NCI-H2107 treated with DMSO at 0.1 percent for 48 hours (cell line): ENCODE data around the gene ANXA10.
A peak's percentile ranks its signal among the peaks of the same experiment; 100 is the strongest.
"Not testable (repeated sequence)": the region's sequence is repeated elsewhere in the genome, so short reads cannot be mapped to it uniquely, and the experiment has no call there.

Experiments
- DNase-seq: peaks from one replicate; lab custom pipeline; 2025; ENCODE audit not compliant: unreplicated experiment; lab: John Stamatoyannopoulos, UW

ANXA10 gene

GRCh38 chr4:168118116-168118655 lies 25.8 kb downstream of the ANXA10 start:
- DNase-seq = no peak

- DNase-seq = no peak
Measured at GRCh38 chr4:168119100-168119499, 26.8 kb downstream of the ANXA10 start.

GRCh38 chr4:168119890-168120289 lies 27.6 kb downstream of the ANXA10 start:
- no peak for DNase-seq

- DNase-seq = no peak
Measured at GRCh38 chr4:168120811-168121210, 28.5 kb downstream of the ANXA10 start.

DNA sequence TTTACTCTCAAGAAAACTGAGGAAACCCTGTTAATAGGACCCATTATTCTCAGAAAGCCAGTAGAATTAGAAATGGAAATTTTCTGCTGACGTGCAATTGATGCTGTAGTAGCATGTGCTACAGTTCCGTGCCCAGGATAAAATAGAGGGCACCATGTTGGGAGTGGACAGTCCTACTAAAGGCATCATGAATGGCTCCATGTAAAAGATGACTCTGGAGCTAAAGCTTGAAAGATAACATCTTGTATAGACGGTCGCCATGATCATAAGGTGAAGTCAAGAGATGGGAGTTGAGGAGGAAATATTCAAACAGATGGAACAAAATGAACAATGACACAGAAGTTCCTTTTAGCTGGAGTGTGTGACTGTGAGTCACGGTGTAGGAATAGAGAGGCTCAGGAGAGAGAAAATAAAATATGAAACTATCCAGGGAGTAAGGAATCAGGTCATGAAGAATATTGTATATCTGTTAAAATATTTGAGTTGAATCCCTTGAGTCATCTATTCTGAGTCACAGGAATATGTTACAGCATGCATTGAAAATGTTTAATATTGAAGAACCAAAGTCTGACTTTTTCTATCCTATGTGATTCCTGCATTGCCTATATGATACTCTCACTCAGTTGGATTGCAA lies 31.8 kb downstream of the ANXA10 start:
- DNase-seq = no peak

DNA sequence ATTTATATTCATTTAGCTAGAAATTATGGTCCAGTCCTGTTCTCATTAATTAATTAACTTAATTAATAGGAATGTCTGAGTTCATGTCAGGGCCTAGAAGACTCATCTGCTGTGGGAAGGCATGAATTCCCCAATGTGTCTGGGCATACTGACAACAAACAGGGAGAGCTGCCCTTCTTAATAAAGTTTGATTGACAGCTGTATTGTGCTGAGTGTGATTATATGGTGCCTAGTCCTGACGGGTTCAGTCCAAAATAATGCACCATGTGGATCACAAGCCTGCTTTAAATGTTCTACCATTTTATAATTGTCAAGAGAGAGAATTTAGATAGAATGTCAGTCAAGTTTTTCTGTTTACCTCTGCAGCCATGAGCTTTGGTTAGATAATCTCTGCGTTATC lies 34.6 kb downstream of the ANXA10 start:
- DNase-seq = no peak

DNA sequence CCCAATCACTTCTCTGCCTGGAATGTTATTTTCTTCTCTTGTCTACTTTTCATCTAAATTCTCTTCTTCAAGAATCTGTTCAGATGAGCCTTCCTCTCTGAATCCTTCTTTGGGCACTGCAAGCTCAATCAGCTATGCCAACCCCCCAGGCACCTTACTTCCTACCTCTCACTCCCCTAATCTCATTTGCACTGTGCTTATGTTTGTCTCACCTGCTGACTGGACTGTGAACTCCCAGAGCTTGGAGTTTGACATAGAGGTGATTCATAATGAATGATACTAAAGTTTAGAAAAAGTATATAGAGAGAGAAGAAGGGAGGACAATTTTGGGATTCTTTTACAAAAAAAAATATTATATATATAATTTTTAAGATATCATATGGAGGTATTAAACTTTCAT lies 36.3 kb downstream of the ANXA10 start:
- DNase-seq = no peak

- no peak for DNase-seq
Measured at GRCh38 chr4:168129046-168129772, 36.9 kb downstream of the ANXA10 start.

DNA sequence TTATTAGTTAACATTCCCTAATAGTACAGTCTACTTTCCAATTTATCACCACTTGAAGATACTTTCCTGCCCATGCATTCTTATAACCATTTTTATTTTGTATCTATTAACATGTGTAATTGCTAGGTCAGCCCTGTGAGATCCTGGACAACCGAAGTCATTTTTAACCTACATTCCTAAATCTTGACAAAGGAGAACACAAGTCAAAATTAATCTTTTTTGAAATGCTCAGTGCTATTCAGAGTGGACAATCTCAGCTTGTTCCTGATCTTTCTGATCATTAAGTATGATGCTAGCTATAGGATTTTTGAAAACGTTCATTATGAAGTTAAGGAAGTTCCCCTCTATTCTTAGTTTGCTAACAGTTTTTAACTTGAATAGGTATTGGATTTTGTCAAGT lies 37.5 kb downstream of the ANXA10 start:
- DNase-seq = no peak

GRCh38 chr4:168131196-168131595 lies 38.9 kb downstream of the ANXA10 start:
- no peak for DNase-seq

DNA sequence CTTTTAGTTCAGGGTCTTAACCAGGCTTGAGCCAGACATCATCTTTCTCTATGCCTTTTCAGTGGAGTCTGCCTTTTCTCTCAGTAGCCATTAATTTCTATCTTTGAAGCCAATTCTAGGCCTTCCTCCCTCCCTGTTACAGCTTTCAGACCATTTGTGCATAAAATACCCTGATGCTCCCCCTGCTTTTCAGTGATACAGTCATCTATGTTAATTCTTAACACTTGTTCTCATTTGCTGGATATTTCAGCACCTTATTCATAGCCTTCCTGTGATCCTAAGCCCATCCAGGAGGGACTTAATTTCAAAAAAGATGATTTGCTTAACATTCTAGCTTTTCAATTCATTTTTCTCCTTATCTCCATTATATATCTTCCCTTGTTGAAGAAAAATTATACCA lies 42.3 kb downstream of the ANXA10 start:
- no peak for DNase-seq

DNA sequence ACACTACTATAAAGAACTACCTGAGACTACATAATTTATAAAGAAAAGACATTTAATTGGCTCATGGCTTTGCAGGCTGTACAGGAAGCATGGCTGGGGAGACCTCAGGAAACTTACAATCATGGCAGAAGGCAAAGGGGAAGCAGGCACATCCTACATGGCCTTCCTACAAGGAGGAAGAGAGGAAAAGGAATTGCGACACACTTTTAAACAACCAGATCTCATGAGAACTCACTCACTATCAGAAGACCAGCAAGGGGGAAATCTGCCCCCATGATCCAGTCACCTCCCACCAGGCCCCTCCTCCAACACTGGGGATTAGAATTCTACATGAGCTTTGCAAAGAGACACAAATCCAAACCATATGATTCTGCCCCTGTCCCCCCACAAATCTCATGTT lies 43.5 kb downstream of the ANXA10 start:
- not testable (repeated sequence) for DNase-seq

GRCh38 chr4:168137695-168138094 lies 45.4 kb downstream of the ANXA10 start:
- DNase-seq = not testable (repeated sequence)

DNA sequence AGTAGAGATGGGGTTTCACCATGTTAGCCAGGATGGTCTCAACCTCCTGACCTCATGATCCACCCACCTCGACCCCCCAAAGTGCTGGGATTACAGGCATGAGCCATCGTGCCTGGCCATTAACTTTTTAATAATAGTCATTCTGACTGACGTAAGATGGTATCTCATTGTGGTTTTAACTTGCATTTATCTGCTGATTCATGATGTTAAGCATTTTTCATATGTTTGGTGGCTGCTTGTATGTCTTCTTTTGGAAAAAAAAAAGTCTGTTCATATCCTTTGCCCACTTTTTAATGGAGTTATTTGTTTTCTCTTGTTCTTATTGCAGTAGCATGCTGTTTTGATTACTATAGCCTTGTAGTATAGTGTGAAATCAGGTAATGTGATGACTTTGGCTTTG lies 45.8 kb downstream of the ANXA10 start:
- no peak for DNase-seq

DNA sequence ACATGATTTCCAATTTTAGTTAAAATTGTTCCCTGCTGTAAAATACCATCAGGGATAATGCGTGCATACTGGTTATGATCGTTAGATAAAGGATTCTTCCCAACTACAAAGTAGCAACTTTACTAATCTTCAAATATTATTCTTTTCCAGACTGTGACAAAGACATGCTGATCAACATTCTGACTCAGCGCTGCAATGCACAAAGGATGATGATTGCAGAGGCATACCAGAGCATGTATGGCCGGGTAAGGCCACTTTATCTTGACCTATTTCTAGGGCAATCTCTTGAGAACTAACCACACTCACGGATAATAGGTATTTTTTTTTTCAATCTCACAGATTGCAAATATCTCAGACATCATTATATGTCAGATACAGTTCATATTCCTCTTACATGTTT lies 47.0 kb downstream of the ANXA10 start:
- DNase-seq = no peak

- no peak for DNase-seq
Measured at GRCh38 chr4:168141733-168142132, 49.4 kb downstream of the ANXA10 start.

- no peak for DNase-seq
Measured at GRCh38 chr4:168143601-168144000, 51.3 kb downstream of the ANXA10 start.

DNA sequence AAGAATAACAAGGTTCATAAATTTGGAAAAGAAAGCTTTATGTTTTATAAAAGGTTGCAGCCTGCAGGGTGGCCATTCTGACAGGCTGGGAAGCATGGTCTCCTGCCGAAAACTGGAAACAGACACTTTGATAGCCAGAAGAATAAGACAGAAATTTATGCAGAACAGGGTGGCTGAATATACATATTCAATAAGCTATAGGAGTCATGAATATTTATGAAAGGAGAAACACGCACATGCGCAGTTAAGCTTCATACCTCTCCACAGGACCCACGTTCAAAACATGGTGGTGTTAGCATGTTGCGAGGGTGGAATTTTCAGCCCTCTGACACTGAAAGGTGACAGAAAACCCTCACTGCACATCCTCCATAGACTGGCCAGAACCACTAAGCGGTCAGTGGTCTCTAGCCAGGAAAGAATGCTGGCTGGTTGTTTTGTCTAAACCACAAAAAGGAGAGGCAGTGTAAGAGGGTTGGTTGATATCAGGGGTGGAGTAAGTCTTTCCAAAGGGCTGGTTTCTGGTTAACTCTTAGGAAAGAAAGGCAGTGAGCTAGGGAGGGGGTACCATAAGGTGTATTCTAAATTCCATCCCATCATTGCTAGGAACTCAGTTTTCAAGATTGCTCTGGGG lies 58.2 kb downstream of the ANXA10 start:
- DNase-seq = no peak

GRCh38 chr4:168151327-168151726 lies 59.0 kb downstream of the ANXA10 start:
- DNase-seq = no peak

DNA sequence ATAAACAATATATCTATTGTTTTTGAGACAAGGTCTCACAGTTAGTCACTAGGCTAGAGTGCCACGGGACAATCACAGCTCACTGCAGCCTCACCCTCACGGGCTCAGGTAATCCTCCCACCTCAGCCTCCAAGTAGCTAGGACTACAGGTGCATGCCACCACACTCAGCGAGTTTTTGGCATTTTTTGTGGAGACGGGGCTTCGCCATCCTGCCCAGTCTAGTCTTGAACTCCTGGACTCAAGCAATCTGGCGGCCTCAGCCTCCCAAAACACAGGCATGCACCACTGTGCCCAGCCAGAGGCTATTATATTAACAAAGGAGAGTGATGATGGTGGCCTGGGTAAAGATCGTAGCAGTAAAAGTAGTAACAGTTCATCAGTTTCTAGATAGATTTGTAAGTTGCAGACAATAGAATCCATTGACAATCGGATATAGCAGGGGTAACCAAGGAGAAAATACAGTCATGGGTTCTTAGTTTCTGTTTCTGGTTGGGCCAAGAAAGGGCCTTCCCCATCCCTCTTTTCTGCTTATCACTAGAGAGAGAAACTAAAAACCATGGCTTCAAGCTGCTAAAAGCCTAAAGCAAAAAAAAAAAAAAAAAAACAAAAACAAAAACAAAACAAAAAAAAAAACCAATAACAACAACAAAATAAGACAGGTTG lies 60.6 kb downstream of the ANXA10 start:
- no peak for DNase-seq

DNA sequence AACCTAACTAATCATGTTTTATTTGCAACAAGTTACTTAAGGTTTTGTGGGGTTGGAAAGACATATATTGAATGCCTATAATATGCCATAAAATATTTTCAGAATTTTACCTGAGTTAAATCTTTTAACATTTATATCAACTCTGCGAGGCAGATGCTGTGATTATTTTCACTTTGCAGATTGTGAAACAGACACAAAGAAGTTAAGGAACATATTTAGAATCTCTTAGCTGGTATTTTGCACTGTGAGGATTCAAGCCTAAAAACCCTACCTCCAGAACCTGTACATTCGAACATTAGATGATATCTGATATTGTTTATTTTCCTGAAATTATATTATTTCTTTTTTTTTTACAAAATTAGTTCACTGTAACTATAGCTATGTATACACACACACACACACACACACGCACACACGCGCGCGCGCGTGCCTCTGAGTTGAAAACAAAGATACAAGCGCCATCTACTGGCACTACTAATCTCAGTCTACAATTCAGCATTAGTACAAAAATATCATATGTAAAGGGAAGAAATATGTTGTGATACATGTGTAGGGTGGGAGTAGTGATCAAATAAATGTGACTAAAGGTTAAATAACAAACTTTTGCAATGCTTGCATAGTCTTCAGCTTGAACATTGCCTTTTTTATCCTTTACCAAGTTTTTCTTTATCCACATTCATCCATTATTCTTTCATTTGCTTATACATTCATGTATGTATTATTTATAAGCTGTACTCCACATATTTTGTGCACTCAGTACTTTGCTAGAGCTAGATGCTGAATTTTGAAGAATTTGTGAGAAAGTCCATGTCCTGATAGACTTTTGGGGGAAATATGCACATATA lies 61.5 kb downstream of the ANXA10 start:
- peak; percentile 1 for DNase-seq
